GM18858 (cell line): ENCODE data around the gene PSMB5.

Experiments used
- ATAC-seq: cut with Tn5 transposase; IDR thresholded peaks from one replicate; pipeline ENCODE4 v1.9.1; 2021; ENCODE audit not compliant: unreplicated experiment

The PSMB5 gene

GRCh38 chr14:22976620-22977433, 57.9 kb downstream of the PSMB5 start:
- ATAC-seq: no peak
